Measurements from ENCODE around the gene MSI2.

MSI2 gene

GRCh38 chr17:57485916-57486881 is 229.9 kb downstream of the MSI2 start:
- no peak for TF ChIP-seq CTCF (IDR thresholded peaks at IDR 0.05; ENCODE audit: control insufficient read depth, insufficient read depth, low read depth, low read length, missing control alignments)
- no peak for DNase-seq (ENCODE audit: low read depth)
- no peak overlapping the region for H3K4me3 ChIP-seq (ENCODE audit: control insufficient read depth, low read depth, low read length)

- H3K4me3 ChIP-seq (ENCODE audit: control insufficient read depth, low read depth, low read length), result no peak overlapping the region
- DNase-seq (ENCODE audit: low read depth), result no peak
- no peak for TF ChIP-seq CTCF (IDR thresholded peaks at IDR 0.05; ENCODE audit: control insufficient read depth, insufficient read depth, low read depth, low read length, missing control alignments)
Observed at GRCh38 chr17:57486882-57487301, 230.6 kb downstream of the MSI2 start.

- no peak for TF ChIP-seq CTCF (IDR thresholded peaks at IDR 0.05; ENCODE audit: control insufficient read depth, insufficient read depth, low read depth, low read length, missing control alignments)
- DNase-seq (ENCODE audit: low read depth), result no peak
- no peak overlapping the region for H3K4me3 ChIP-seq (ENCODE audit: control insufficient read depth, low read depth, low read length)
Observed at GRCh38 chr17:57487573-57487972, 231.2 kb downstream of the MSI2 start.

- DNase-seq (ENCODE audit: low read depth), result no peak
- no peak for TF ChIP-seq CTCF (IDR thresholded peaks at IDR 0.05; ENCODE audit: control insufficient read depth, insufficient read depth, low read depth, low read length, missing control alignments)
- no peak overlapping the region for H3K4me3 ChIP-seq (ENCODE audit: control insufficient read depth, low read depth, low read length)
Observed at GRCh38 chr17:57488856-57489255, 232.5 kb downstream of the MSI2 start.

GRCh38 chr17:57489321-57489720 is 233.0 kb downstream of the MSI2 start:
- no peak for TF ChIP-seq CTCF (IDR thresholded peaks at IDR 0.05; ENCODE audit: control insufficient read depth, insufficient read depth, low read depth, low read length, missing control alignments)
- no peak overlapping the region for H3K4me3 ChIP-seq (ENCODE audit: control insufficient read depth, low read depth, low read length)
- DNase-seq (ENCODE audit: low read depth), result no peak

GRCh38 chr17:57490111-57490845 is 234.0 kb downstream of the MSI2 start:
- no peak for TF ChIP-seq CTCF (IDR thresholded peaks at IDR 0.05; ENCODE audit: control insufficient read depth, insufficient read depth, low read depth, low read length, missing control alignments)
- DNase-seq (ENCODE audit: low read depth), result no peak
- H3K4me3 ChIP-seq (ENCODE audit: control insufficient read depth, low read depth, low read length), result no peak overlapping the region

Data from AG09309 (cell line).